CD1c-positive myeloid dendritic cell (primary cell): Measurements from ENCODE around the gene ST6GALNAC4.
"Not testable (repeated sequence)": the region's sequence is repeated elsewhere in the genome, so short reads cannot be mapped to it uniquely, and the experiment has no call there.

Experiments used
- DNase-seq: peaks from one replicate; pipeline ENCODE4 v3.0.0-alpha.2; 2016; ENCODE audit errors: extremely low spot score

The ST6GALNAC4 gene

GRCh38 chr9:127885508-127886281, 31.1 kb downstream of the ST6GALNAC4 start:
- DNase-seq, result no peak

GRCh38 chr9:127884976-127885490, 31.8 kb downstream of the ST6GALNAC4 start:
- no peak for DNase-seq

- no peak for DNase-seq
Observed at GRCh38 chr9:127884427-127884911, 32.4 kb downstream of the ST6GALNAC4 start.

- no peak for DNase-seq
Observed at GRCh38 chr9:127883959-127884358, 32.9 kb downstream of the ST6GALNAC4 start.

GRCh38 chr9:127881715-127882114, 35.1 kb downstream of the ST6GALNAC4 start:
- DNase-seq, result not testable (repeated sequence)

GRCh38 chr9:127880143-127880542, 36.7 kb downstream of the ST6GALNAC4 start:
- DNase-seq, result no peak

GRCh38 chr9:127878652-127879390, 38.0 kb downstream of the ST6GALNAC4 start:
- DNase-seq, result no peak

GRCh38 chr9:127878001-127878651, 38.7 kb downstream of the ST6GALNAC4 start:
- no peak for DNase-seq

GRCh38 chr9:127877566-127877998, 39.3 kb downstream of the ST6GALNAC4 start, which contains the start of gene AK1:
AK1 (minus strand) TSS chr9:127877675; CDS start chr9:127874617, 3,058 bp downstream.
- DNase-seq, result no peak

- DNase-seq, result no peak
Observed at GRCh38 chr9:127876764-127877562, 39.9 kb downstream of the ST6GALNAC4 start.

GRCh38 chr9:127876026-127876763, 40.6 kb downstream of the ST6GALNAC4 start:
- no peak for DNase-seq

- DNase-seq, result no peak
Observed at GRCh38 chr9:127875306-127875966, 41.4 kb downstream of the ST6GALNAC4 start.

- no peak for DNase-seq
Observed at GRCh38 chr9:127874301-127875221, 42.3 kb downstream of the ST6GALNAC4 start.

- DNase-seq, result no peak
Observed at GRCh38 chr9:127873886-127874285, 43.0 kb downstream of the ST6GALNAC4 start.

GRCh38 chr9:127873223-127873691, 43.6 kb downstream of the ST6GALNAC4 start:
- no peak for DNase-seq

- DNase-seq, result no peak
Observed at GRCh38 chr9:127872369-127873222, 44.2 kb downstream of the ST6GALNAC4 start.

GRCh38 chr9:127871531-127871930, 45.3 kb downstream of the ST6GALNAC4 start:
- DNase-seq, result peak; percentile 17

- DNase-seq, result no peak
Observed at GRCh38 chr9:127870887-127871286, 46.0 kb downstream of the ST6GALNAC4 start.
